ENCODE measurements around the gene SORCS2.

The SORCS2 gene

DNA sequence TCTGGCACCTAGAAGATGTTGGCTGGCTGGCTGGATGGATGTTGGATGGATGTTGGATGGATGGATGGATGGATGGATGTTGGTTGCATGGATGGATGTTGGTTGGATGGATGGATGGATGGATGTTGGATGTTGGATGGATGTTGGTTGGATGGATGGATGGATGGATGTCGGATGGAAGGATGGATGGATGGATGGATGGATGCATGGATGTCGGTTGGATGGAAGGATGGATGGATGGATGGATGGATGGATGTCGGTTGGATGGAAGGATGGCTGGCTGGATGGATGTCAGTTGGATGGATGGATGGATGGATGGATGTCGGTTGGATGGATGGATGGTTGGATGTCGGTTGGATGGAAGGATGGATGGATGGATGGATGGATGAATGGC, 145.7 kb downstream of the SORCS2 start:
- DNase-seq (ENCODE audit: low spot score) = no peak
- POLR2A ChIA-PET (ENCODE audit: low non-redundant PET) = no interaction called here
- TF ChIP-seq, protein P1, sequence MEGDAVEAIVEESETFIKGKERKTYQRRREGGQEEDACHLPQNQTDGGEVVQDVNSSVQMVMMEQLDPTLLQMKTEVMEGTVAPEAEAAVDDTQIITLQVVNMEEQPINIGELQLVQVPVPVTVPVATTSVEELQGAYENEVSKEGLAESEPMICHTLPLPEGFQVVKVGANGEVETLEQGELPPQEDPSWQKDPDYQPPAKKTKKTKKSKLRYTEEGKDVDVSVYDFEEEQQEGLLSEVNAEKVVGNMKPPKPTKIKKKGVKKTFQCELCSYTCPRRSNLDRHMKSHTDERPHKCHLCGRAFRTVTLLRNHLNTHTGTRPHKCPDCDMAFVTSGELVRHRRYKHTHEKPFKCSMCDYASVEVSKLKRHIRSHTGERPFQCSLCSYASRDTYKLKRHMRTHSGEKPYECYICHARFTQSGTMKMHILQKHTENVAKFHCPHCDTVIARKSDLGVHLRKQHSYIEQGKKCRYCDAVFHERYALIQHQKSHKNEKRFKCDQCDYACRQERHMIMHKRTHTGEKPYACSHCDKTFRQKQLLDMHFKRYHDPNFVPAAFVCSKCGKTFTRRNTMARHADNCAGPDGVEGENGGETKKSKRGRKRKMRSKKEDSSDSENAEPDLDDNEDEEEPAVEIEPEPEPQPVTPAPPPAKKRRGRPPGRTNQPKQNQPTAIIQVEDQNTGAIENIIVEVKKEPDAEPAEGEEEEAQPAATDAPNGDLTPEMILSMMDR (conservative IDR thresholded peaks at IDR 0.05; ENCODE audit: low read depth) = no peak
- H3K27ac ChIP-seq = no peak overlapping the region
- CTCF ChIA-PET = interaction anchor here (0.7 kb wide), 1 partner anchor 1514 kb away, joined by 8 read pairs; no protein-coding TSS in a partner anchor

DNA sequence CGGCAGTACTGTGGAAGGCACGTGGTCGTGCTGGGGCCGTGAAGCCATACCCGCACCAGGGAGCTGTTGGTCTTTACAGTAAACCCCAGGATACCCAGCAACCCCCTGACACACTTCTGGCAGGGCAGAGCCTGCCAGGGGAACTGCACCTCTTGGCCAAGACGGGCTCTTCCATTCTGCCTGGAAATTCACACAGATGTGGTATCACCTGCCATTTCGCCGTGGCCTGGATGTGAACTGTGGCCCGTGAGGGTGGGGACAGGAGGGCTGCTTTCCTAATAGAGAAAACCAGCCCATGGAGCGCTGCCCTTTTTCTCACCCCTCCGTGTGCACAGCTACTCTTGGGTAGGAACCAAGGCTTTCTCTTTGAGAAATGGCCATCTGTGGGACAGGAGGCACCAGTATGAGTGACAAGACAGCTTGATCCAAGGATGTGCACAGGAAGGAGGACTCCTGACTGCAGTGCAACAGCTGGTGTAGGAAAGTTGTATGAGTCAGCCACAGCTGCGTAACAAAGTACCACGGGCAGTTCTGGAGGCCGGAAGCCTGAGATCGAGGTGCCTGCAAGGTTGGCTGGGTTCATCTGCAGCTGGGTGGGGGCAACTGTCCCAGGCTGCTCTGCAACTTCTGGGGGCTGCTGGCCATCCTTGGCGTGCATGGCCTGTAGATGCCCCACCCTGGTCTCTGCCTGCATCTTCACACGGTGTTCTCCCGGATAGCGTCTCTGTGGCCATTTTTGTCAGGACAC, 146.7 kb downstream of the SORCS2 start:
- ChIA-PET POLR2A (ENCODE audit: low non-redundant PET) (no interaction called here), CTCF (no interaction called here)
- TF ChIP-seq, protein P1 (conservative IDR thresholded peaks at IDR 0.05; ENCODE audit: low read depth) = no peak
- no peak overlapping the region for H3K27ac ChIP-seq
- no peak for DNase-seq (ENCODE audit: low spot score)

DNA sequence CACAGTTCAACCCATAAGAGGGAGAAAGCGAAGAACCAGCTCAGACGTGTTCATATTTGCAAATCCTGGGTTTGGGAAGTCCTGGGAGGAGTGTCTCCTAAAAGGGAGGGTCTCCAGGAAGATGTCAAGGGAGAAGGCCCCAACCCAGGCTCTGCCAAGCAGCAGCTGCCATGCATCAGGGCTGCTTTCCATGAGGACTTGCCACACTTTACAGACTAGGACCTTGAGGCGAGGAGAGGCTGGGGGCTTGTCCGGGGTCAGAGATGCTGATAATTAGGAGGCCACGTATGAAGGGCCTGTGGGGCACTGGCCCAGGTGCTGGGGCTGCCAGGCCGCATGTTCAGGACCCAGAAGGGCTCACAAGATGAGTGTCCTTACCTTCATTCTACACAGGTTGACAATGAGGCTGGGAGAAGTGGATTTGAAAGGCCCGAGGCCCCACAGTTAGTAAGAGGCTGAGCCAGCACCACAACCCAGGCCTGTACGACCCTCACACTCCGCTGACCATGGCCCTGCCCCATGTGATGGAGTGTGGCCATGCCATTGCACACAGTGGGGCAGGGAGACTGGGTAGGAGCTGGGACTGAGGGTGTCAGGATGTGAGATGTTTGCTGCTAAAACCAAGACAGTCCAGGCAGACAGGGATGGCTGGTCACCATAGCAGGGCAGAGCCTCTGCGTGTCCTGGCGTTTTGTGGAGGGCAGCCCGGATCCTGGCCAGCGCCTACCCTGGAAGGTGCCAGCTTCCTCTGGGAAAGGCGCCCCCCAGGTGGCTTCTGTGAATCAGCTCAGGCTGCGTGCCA, 147.6 kb downstream of the SORCS2 start:
- ChIA-PET POLR2A (ENCODE audit: low non-redundant PET) (interaction anchor here (0.5 kb wide), 1 partner anchor 127 kb away, joined by 4 read pairs; no protein-coding TSS in a partner anchor), CTCF (no interaction called here)
- no peak overlapping the region for H3K27ac ChIP-seq
- TF ChIP-seq, protein P1 (conservative IDR thresholded peaks at IDR 0.05; ENCODE audit: low read depth) = no peak
- no peak for DNase-seq (ENCODE audit: low spot score)

DNA sequence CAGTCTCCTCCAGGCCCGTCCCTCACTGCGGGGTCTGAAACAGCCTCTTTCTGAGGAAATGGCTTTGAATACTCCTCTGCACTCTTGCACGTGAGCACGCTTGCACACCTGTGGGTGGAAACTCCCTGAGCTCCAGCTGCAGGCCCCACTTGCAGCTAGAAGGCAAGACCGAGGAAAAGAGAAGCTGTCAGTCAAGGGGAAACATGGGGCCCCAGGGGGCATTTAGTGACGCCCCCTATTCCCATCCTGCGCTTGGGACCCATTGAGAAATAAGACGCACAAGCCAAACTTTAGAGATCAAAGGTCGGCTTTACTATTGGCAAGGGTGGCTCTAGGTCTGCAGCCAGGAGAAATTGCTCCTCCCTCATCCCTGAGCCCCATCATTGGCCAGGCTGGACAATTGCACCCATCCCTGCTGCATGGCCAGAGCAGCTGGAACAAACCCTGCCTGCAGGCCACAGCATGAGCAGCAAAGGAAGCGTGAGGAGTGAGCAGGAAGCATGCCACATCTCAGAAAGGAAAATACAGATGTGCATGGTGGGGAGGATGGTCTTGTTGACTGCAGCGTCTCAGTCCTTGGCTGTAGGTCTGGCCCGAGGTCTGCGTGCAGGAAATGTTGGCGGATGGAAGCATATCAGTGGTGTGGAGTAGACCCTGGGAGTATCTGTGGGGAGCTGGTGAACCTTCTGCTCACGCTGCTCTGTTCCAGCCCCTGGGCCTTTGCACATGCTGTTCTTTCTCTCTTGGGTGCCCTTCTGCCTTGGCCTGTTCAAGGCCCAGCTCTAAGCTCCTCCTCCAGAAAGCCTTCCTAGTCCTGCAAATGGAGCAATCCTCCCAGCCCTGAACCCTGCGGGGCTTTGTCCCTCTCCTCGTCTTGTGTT, 148.5 kb downstream of the SORCS2 start:
- ChIA-PET POLR2A (ENCODE audit: low non-redundant PET) (interaction anchor here (0.5 kb wide), 1 partner anchor 126 kb away, joined by 4 read pairs; no protein-coding TSS in a partner anchor), CTCF (no interaction called here)
- no peak for DNase-seq (ENCODE audit: low spot score)
- TF ChIP-seq, protein P1 (conservative IDR thresholded peaks at IDR 0.05; ENCODE audit: low read depth) = no peak
- H3K27ac ChIP-seq = no peak overlapping the region

DNA sequence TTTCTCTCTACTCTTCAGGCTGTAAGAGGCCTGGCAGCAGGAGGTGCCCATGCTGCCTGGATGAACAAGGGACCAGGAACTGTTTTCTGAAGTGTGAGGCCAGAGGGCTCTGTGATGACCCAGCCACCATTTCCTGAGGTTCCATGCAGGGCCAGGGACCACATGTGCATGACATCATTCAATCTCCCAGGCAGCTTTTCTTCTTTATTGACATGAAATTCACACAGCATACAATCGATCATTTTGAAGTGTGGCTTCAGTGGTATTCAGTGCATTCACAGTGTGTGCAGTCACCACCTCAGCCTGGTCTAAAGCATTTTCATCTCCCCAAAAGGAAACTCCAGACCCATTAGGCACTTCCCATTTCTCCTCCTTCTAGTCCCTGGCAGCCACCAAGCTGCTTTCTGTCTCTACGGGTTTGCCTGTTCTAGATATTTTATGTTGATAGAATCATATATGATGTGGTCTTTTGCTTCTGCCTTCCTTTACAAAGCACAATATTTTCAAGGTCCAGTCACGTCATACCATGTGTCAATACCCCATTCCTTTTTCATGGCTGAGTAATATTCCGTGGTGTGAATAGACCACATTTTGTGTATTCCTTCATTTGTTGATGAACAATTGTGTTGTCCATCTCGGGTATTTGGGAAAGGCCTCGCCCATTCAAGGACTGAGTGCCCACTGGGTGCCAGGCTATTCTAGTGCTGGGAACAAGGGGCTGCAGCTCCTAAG, 149.3 kb downstream of the SORCS2 start:
- H3K27ac ChIP-seq = no peak overlapping the region
- ChIA-PET POLR2A (ENCODE audit: low non-redundant PET) (no interaction called here), CTCF (no interaction called here)
- no peak for DNase-seq (ENCODE audit: low spot score)
- TF ChIP-seq, protein P1 (conservative IDR thresholded peaks at IDR 0.05; ENCODE audit: low read depth) = no peak

Data from RWPE1 (cell line).